Stimulated activated naive CD4-positive, alpha-beta T cell treated with Interleukin-2 at 50 U/mL for 16 hours (primary cell): ENCODE data around the gene ACOXL.

ENCODE experiments used
- DNase-seq: peaks from one replicate; lab custom pipeline; 2025; lab: John Stamatoyannopoulos, UW

ACOXL gene

GRCh38 chr2:111167076-111167862, 434.9 kb downstream of the ACOXL start:
- no peak for DNase-seq

GRCh38 chr2:111167863-111168162, 435.4 kb downstream of the ACOXL start:
- no peak for DNase-seq
